ENCODE measurements around the gene ZFHX3. TPM values are rescaled to one million over a fixed set of nuclear protein-coding genes. Genes with fewer than 3 reads are reported as not detected.

The ZFHX3 gene
- total and polyA plus RNA-seq, 4 donors = 2.6 to 32.7 (median 14.7) TPM

- H3K4me3 ChIP-seq = no peak overlapping the region
- H3K9ac ChIP-seq (ENCODE audit: insufficient read depth in 1 of 2, low read length in 2 of 2) = peak overlapping the region in 1 of 2 donors; percentile 53
- TF ChIP-seq CTCF (IDR thresholded peaks at IDR 0.05; ENCODE audit: control extremely low read depth, extremely low read depth) = no peak
- H3K27ac ChIP-seq (ENCODE audit: low read depth in 1 of 2, low read length in 1 of 2) = peak overlapping the region in 1 of 2 donors; percentile 81
- ATAC-seq (ENCODE audit: insufficient read depth, low FRiP score) (no peak), DNase-seq (peak in 1 of 3 donors; percentile 57)
- peaks cover 0 to 2% (median 0%) of the 10 kb centered on the region in 4 donors for H3K9me3 ChIP-seq (ENCODE audit: control insufficient read depth in 4 of 4, insufficient read depth in 3 of 4, low read length in 3 of 4)
- peaks cover 3 to 88% (median 14%) of the 10 kb centered on the region in 5 donors for H3K4me1 ChIP-seq (ENCODE audit: control insufficient read depth in 5 of 5, insufficient read depth in 5 of 5, low read length in 5 of 5)
- 35 to 40% methylated on average over 14 of the region's 14 CpGs for WGBS, 2 donors
- no peaks in the 10 kb centered on the region for H3K36me3 ChIP-seq (ENCODE audit: control insufficient read depth in 4 of 4, insufficient read depth in 4 of 4, low read length in 4 of 4)
- H3K27me3 ChIP-seq (ENCODE audit: control insufficient read depth in 3 of 3, insufficient read depth in 3 of 3, low read length in 2 of 3) = peaks cover 0 to 33% (median 28%) of the 10 kb centered on the region in 3 donors
These were observed 15.9 kb upstream of the ZFHX3 start for GRCh38 chr16:73063854-73064211.

- H3K4me3 ChIP-seq = no peak overlapping the region
- no peaks in the 10 kb centered on the region for H3K36me3 ChIP-seq (ENCODE audit: control insufficient read depth in 4 of 4, insufficient read depth in 4 of 4, low read length in 4 of 4)
- peaks cover 0 to 2% (median 0%) of the 10 kb centered on the region in 4 donors for H3K9me3 ChIP-seq (ENCODE audit: control insufficient read depth in 4 of 4, insufficient read depth in 3 of 4, low read length in 3 of 4)
- peak overlapping the region in 1 of 2 donors; percentile 81 for H3K27ac ChIP-seq (ENCODE audit: low read depth in 1 of 2, low read length in 1 of 2)
- WGBS, 2 donors = 23 to 40% methylated on average over 55 of the region's 55 CpGs
- DNase-seq (peak; percentile 49 to 59 (median 58)), ATAC-seq (ENCODE audit: insufficient read depth, low FRiP score) (no peak)
- H3K4me1 ChIP-seq (ENCODE audit: control insufficient read depth in 5 of 5, insufficient read depth in 5 of 5, low read length in 5 of 5) = peaks cover 0 to 80% (median 12%) of the 10 kb centered on the region in 5 donors
- TF ChIP-seq CTCF (IDR thresholded peaks at IDR 0.05; ENCODE audit: control extremely low read depth, extremely low read depth) = no peak
- no peak overlapping the region for H3K9ac ChIP-seq (ENCODE audit: insufficient read depth in 1 of 2, low read length in 2 of 2)
- H3K27me3 ChIP-seq (ENCODE audit: control insufficient read depth in 3 of 3, insufficient read depth in 3 of 3, low read length in 2 of 3) = peaks cover 0 to 33% (median 28%) of the 10 kb centered on the region in 3 donors
These were observed 15.1 kb upstream of the ZFHX3 start for GRCh38 chr16:73062743-73063733.

GRCh38 chr16:73062001-73062616 lies 14.2 kb upstream of the ZFHX3 start:
- no peak for TF ChIP-seq CTCF (IDR thresholded peaks at IDR 0.05; ENCODE audit: control extremely low read depth, extremely low read depth)
- DNase-seq = peak in 1 of 3 donors; percentile 39
- Histone ChIP-seq H3K4me1 (ENCODE audit: control insufficient read depth in 5 of 5, insufficient read depth in 5 of 5, low read length in 5 of 5) (peaks cover 0 to 73% (median 12%) of the 10 kb centered on the region in 5 donors), H3K36me3 (ENCODE audit: control insufficient read depth in 4 of 4, insufficient read depth in 4 of 4, low read length in 4 of 4) (no peaks in the 10 kb centered on the region), H3K9ac (ENCODE audit: insufficient read depth in 1 of 2, low read length in 2 of 2) (no peak overlapping the region), H3K4me3 (no peak overlapping the region), H3K27ac (ENCODE audit: low read depth in 1 of 2, low read length in 1 of 2) (peak overlapping the region in 1 of 2 donors; percentile 11), H3K27me3 (ENCODE audit: control insufficient read depth in 3 of 3, insufficient read depth in 3 of 3, low read length in 2 of 3) (peaks cover 0 to 33% (median 28%) of the 10 kb centered on the region in 3 donors), H3K9me3 (ENCODE audit: control insufficient read depth in 4 of 4, insufficient read depth in 3 of 4, low read length in 3 of 4) (peaks cover 0 to 2% (median 0%) of the 10 kb centered on the region in 4 donors)
- no peak for ATAC-seq (ENCODE audit: insufficient read depth, low FRiP score)
- 87% methylated on average over 3 of the region's 3 CpGs for WGBS, 2 donors
